Activated CD4-positive, alpha-beta memory T cell treated with anti-CD3 and anti-CD28 coated beads, Interleukin-2, amount 10 ng/mL, durations not matched to agents 7 days and 5 days (primary cell): ENCODE results near the gene PARVB. TPM values are rescaled to one million over a fixed set of nuclear protein-coding genes. Genes with fewer than 3 reads are reported as not detected.

Source experiments
- CTCF ChIA-PET: fragments of 350-600 bp; sonication (Branson Sonifier 250); formaldehyde crosslinking; loops from one replicate; lab custom pipeline; 2021; ENCODE audit warnings: antibody characterized with exemption, inconsistent platforms; lab: Charles Lee
- POLR2A ChIA-PET: fragments of 350-600 bp; sonication (Branson Sonifier 250); formaldehyde crosslinking; loops from one replicate; lab custom pipeline; 2021; ENCODE audit warnings: antibody characterized with exemption; lab: Charles Lee
- DNase-seq: peaks from one replicate; pipeline ENCODE4 v3.0.0-alpha.2; 2020
- H3K27ac Mint-ChIP-seq: one replicate; pipeline ENCODE4 v1.8.0; 2021; ENCODE audit warnings: mild to moderate bottlenecking, mixed read lengths
- H3K27me3 Mint-ChIP-seq: one replicate; pipeline ENCODE4 v1.8.0; 2021; ENCODE audit warnings: mixed read lengths
- H3K36me3 Mint-ChIP-seq: one replicate; pipeline ENCODE4 v1.8.0; 2021; ENCODE audit warnings: low read depth, mixed read lengths
- H3K4me1 Mint-ChIP-seq: one replicate; pipeline ENCODE4 v1.8.0; 2021; ENCODE audit warnings: mixed read lengths
- H3K4me3 Mint-ChIP-seq: one replicate; pipeline ENCODE4 v1.8.0; 2021; ENCODE audit warnings: mild to moderate bottlenecking, mixed read lengths
- H3K9me3 Mint-ChIP-seq: one replicate; pipeline ENCODE4 v1.8.0; 2021; ENCODE audit warnings: mixed read lengths
- total RNA-seq, 2 experiments: library from RNA; stranded (reverse); gene quantifications; one replicate each; pipeline ENCODE4 v1.2.3, GENCODE V29; 2021

The PARVB gene
- total RNA-seq, 2 experiments from 2014 or later: 41.5 to 42.0 TPM

DNA sequence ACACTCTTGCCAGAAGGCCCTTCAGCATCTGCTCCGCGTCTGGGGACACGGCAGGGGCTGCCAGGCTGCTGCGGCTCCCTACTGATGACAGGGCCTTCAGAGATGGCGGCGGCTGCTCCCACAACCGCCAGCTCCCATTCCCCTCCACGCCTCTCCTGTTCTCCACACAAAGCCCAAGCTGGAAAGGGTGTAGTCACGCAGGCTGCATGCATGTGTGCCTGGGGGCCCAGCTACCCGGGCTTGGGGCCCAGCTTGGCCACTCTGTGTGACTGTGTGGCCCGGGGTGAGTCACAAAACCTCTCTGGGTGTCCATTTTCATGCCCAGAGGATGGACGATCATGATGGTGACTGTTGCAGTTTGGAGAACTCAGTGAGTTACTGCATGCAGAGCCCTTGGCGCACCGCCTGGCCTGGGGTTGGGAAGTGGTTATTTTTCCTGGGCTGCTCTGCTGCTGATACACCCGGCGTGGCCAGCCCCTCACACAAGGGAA lies 31.7 kb upstream of the PARVB start:
- ChIA-PET POLR2A (no interaction called here), CTCF (interaction anchor here (0.8 to 5.7 kb wide), 23 partner anchors 7 to 692 kb away, joined by 3 to 116 read pairs (median 4); partner anchors contain the start of gene SAMM50)
- Mint-ChIP-seq H3K4me3 (no peak overlapping the region), H3K36me3 (peaks cover 73% of the 10 kb centered on the region), H3K4me1 (peaks cover 26% of the 10 kb centered on the region), H3K27me3 (no peaks in the 10 kb centered on the region), H3K27ac (no peak overlapping the region), H3K9me3 (no peaks in the 10 kb centered on the region)
- no peak for DNase-seq

- no peak overlapping the region for H3K4me3 Mint-ChIP-seq
- H3K4me1 Mint-ChIP-seq: peaks cover 26% of the 10 kb centered on the region
- H3K27ac Mint-ChIP-seq: no peak overlapping the region
- H3K27me3 Mint-ChIP-seq: no peaks in the 10 kb centered on the region
- ChIA-PET POLR2A (interaction anchor here (0.7 to 1.7 kb wide), 6 partner anchors 31 to 633 kb away, joined by 3 to 6 read pairs (median 3); partner anchors contain the start of genes PARVB and SAMM50), CTCF (interaction anchor here (0.6 to 5.7 kb wide), 43 partner anchors 8 to 691 kb away, joined by 3 to 116 read pairs (median 4); partner anchors contain the start of genes PARVB, PARVG and SAMM50)
- H3K9me3 Mint-ChIP-seq: no peaks in the 10 kb centered on the region
- peak; percentile 62 for DNase-seq
- H3K36me3 Mint-ChIP-seq: peaks cover 73% of the 10 kb centered on the region
Observed at GRCh38 chr22:43993072-43993760, 30.9 kb upstream of the PARVB start.

DNA sequence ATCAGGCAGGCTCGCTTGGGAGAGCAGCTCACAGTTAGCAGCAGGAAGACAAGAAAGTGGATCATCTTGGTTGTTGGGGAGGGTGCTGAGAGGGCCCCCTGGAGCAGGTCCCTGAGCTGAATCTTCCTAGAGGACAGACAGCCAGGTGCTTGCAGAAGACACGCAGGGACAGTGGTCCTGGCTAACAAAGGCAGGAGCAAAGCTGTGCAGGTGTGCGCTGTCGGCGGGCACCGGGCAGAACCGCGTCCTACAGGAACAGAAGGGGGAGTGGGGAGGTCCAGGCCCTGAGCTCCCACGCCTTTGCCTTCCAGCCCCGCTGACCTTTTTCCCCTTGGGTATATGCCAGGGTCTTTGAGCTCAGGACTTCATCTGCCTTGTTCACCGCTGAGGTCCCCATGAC lies 30.1 kb upstream of the PARVB start:
- H3K9me3 Mint-ChIP-seq: no peaks in the 10 kb centered on the region
- no peak for DNase-seq
- H3K4me3 Mint-ChIP-seq: peak overlapping the region; percentile 44
- CTCF ChIA-PET: interaction anchor here (0.8 to 5.7 kb wide), 22 partner anchors 9 to 691 kb away, joined by 3 to 116 read pairs (median 7); partner anchors contain the start of genes PARVB, PARVG and SAMM50
- H3K36me3 Mint-ChIP-seq: peaks cover 72% of the 10 kb centered on the region
- H3K27ac Mint-ChIP-seq: no peak overlapping the region
- H3K4me1 Mint-ChIP-seq: peaks cover 26% of the 10 kb centered on the region
- POLR2A ChIA-PET: interaction anchor here (1.6 to 1.7 kb wide), 2 partner anchors 92 to 631 kb away, joined by 3 to 6 read pairs; no protein-coding TSS in a partner anchor
- H3K27me3 Mint-ChIP-seq: no peaks in the 10 kb centered on the region

DNA sequence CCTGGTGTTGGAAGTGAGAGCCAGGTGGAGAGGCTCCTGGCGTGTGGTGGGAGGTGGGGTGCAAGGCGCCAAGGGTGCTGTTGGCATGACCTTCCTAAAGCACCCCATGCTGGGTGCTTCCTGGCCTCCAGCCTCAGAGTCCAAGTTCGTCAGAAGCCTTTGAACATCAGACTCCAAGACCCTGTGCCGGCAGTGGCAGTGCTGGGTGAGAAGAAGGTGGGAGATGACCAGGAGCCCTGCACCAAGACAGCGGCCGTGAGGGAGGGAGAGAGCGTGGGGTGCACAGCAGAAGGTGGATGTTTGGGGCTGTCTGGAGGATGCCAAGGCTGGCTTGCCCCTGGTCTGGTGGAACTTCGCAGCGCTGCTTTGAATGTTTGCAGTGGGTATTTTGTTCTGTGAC lies 29.7 kb upstream of the PARVB start:
- H3K27ac Mint-ChIP-seq: no peak overlapping the region
- CTCF ChIA-PET: interaction anchor here (1.0 to 5.7 kb wide), 8 partner anchors 12 to 633 kb away, joined by 4 to 116 read pairs (median 10); partner anchors contain the start of gene PARVG
- peaks cover 26% of the 10 kb centered on the region for H3K4me1 Mint-ChIP-seq
- POLR2A ChIA-PET: interaction anchor here (1.6 to 1.7 kb wide), 2 partner anchors 91 to 630 kb away, joined by 3 to 6 read pairs; no protein-coding TSS in a partner anchor
- H3K27me3 Mint-ChIP-seq: no peaks in the 10 kb centered on the region
- DNase-seq: no peak
- H3K36me3 Mint-ChIP-seq: peaks cover 74% of the 10 kb centered on the region
- H3K9me3 Mint-ChIP-seq: no peaks in the 10 kb centered on the region
- peak overlapping the region; percentile 44 for H3K4me3 Mint-ChIP-seq

GRCh38 chr22:43995057-43995685 lies 28.9 kb upstream of the PARVB start:
- Mint-ChIP-seq H3K4me1 (peaks cover 26% of the 10 kb centered on the region), H3K36me3 (peaks cover 68% of the 10 kb centered on the region), H3K27me3 (no peaks in the 10 kb centered on the region), H3K27ac (peak overlapping the region; percentile 81), H3K9me3 (no peaks in the 10 kb centered on the region), H3K4me3 (peak overlapping the region; percentile 91)
- ChIA-PET POLR2A (interaction anchor here (0.9 to 2.3 kb wide), 5 partner anchors 29 to 186 kb away, joined by 3 to 8 read pairs (median 6); partner anchors contain the start of genes PARVB and SAMM50), CTCF (interaction anchor here (0.6 to 5.7 kb wide), 4 partner anchors 14 to 630 kb away, joined by 3 to 116 read pairs (median 4); no protein-coding TSS in a partner anchor)
- DNase-seq: no peak

GRCh38 chr22:43995798-43996169 lies 28.3 kb upstream of the PARVB start:
- H3K27ac Mint-ChIP-seq: peak overlapping the region; percentile 81
- CTCF ChIA-PET: interaction anchor here (0.8 to 5.7 kb wide), 4 partner anchors 13 to 629 kb away, joined by 3 to 116 read pairs (median 4); no protein-coding TSS in a partner anchor
- POLR2A ChIA-PET: interaction anchor here (0.9 to 2.3 kb wide), 5 partner anchors 28 to 186 kb away, joined by 3 to 8 read pairs (median 6); partner anchors contain the start of genes PARVB and SAMM50
- peaks cover 65% of the 10 kb centered on the region for H3K36me3 Mint-ChIP-seq
- peaks cover 26% of the 10 kb centered on the region for H3K4me1 Mint-ChIP-seq
- DNase-seq: no peak
- no peaks in the 10 kb centered on the region for H3K9me3 Mint-ChIP-seq
- no peaks in the 10 kb centered on the region for H3K27me3 Mint-ChIP-seq
- peak overlapping the region; percentile 91 for H3K4me3 Mint-ChIP-seq

- POLR2A ChIA-PET: interaction anchor here (0.9 to 2.3 kb wide), 5 partner anchors 28 to 185 kb away, joined by 3 to 8 read pairs (median 6); partner anchors contain the start of genes PARVB and SAMM50
- peaks cover 64% of the 10 kb centered on the region for H3K36me3 Mint-ChIP-seq
Observed at GRCh38 chr22:43996170-43996980, 27.7 kb upstream of the PARVB start.

GRCh38 chr22:43996981-43997265 lies 27.2 kb upstream of the PARVB start:
- POLR2A ChIA-PET: interaction anchor here (2.1 to 2.3 kb wide), 2 partner anchors 30 to 89 kb away, joined by 6 read pairs; no protein-coding TSS in a partner anchor
- H3K9me3 Mint-ChIP-seq: no peaks in the 10 kb centered on the region
- no peak overlapping the region for H3K27ac Mint-ChIP-seq
- CTCF ChIA-PET: interaction anchor here (5.7 kb wide), 1 partner anchor 88 kb away, joined by 116 read pairs; no protein-coding TSS in a partner anchor
- H3K27me3 Mint-ChIP-seq: no peaks in the 10 kb centered on the region
- DNase-seq: no peak
- H3K4me3 Mint-ChIP-seq: peak overlapping the region; percentile 4
- peaks cover 58% of the 10 kb centered on the region for H3K36me3 Mint-ChIP-seq
- H3K4me1 Mint-ChIP-seq: peaks cover 26% of the 10 kb centered on the region

More at GRCh38 chr22:43996170-43996980, 27.7 kb upstream of the PARVB start:
- peak overlapping the region; percentile 91 for H3K4me3 Mint-ChIP-seq
- H3K27ac Mint-ChIP-seq: peak overlapping the region; percentile 81
- no peaks in the 10 kb centered on the region for H3K27me3 Mint-ChIP-seq
- DNase-seq: peak; percentile 76
- no peaks in the 10 kb centered on the region for H3K9me3 Mint-ChIP-seq
- CTCF ChIA-PET: interaction anchor here (0.8 to 5.7 kb wide), 3 partner anchors 35 to 628 kb away, joined by 3 to 116 read pairs (median 5); no protein-coding TSS in a partner anchor
- H3K4me1 Mint-ChIP-seq: peaks cover 26% of the 10 kb centered on the region

- ChIA-PET CTCF (interaction anchor here (0.5 kb wide), 1 partner anchor 89 kb away, joined by 3 read pairs; no protein-coding TSS in a partner anchor), POLR2A (no interaction called here)
- Mint-ChIP-seq H3K4me3 (no peak overlapping the region), H3K4me1 (peaks cover 21% of the 10 kb centered on the region), H3K27me3 (no peaks in the 10 kb centered on the region), H3K27ac (no peak overlapping the region), H3K9me3 (no peaks in the 10 kb centered on the region), H3K36me3 (peaks cover 43% of the 10 kb centered on the region)
- DNase-seq: no peak
Observed at GRCh38 chr22:43998679-43999264, 25.3 kb upstream of the PARVB start.

- no peak for DNase-seq
- Mint-ChIP-seq H3K4me1 (peaks cover 20% of the 10 kb centered on the region), H3K9me3 (no peaks in the 10 kb centered on the region), H3K27ac (no peak overlapping the region), H3K4me3 (no peak overlapping the region), H3K27me3 (no peaks in the 10 kb centered on the region), H3K36me3 (peaks cover 41% of the 10 kb centered on the region)
- ChIA-PET POLR2A (no interaction called here), CTCF (interaction anchor here (0.5 kb wide), 1 partner anchor 89 kb away, joined by 3 read pairs; no protein-coding TSS in a partner anchor)
Observed at GRCh38 chr22:43999378-43999777, 24.7 kb upstream of the PARVB start.

- Mint-ChIP-seq H3K36me3 (peaks cover 33% of the 10 kb centered on the region), H3K4me3 (no peak overlapping the region), H3K27me3 (no peaks in the 10 kb centered on the region), H3K27ac (no peak overlapping the region), H3K9me3 (no peaks in the 10 kb centered on the region), H3K4me1 (peaks cover 14% of the 10 kb centered on the region)
- no peak for DNase-seq
- POLR2A ChIA-PET: no interaction called here
- CTCF ChIA-PET: no interaction called here
Observed at GRCh38 chr22:44000123-44000522, 24.0 kb upstream of the PARVB start.
